HEK293T (cell line): Measurements from ENCODE around the gene RTF2.
A peak's percentile ranks its signal among the peaks of the same experiment; 100 is the strongest.
"Not testable (repeated sequence)": the region's sequence is repeated elsewhere in the genome, so short reads cannot be mapped to it uniquely, and the experiment has no call there.

Source experiments
- CTCF ChIA-PET: fragments of 350-600 bp; formaldehyde crosslinking; extraction: SDS; loops from one replicate; lab custom pipeline; 2021; ENCODE audit warnings: antibody characterized with exemption, inconsistent platforms; lab: Yijun Ruan, JAX
- POLR2A ChIA-PET: fragments of 350-600 bp; formaldehyde crosslinking; extraction: SDS; loops from one replicate; lab custom pipeline; 2020; ENCODE audit warnings: antibody characterized with exemption, inconsistent platforms; lab: Yijun Ruan, JAX
- DNase-seq: peaks from one replicate; pipeline ENCODE4 v3.0.0; 2012; ENCODE audit warnings: mixed read lengths; ENCODE audit errors: extremely low spot score
- ARNT ChIP-seq: fragments of 450-650 bp; IDR thresholded peaks from 2 replicates; pipeline ENCODE4 v1.6.1; 2017; ENCODE audit warnings: mild to moderate bottlenecking
- BHLHE40 ChIP-seq: fragments of 450-650 bp; IDR thresholded peaks from 2 replicates; pipeline ENCODE4 v1.6.1; 2016; ENCODE audit warnings: mild to moderate bottlenecking, moderate library complexity, borderline replicate concordance
- CTBP1 ChIP-seq: fragments of 450-650 bp; IDR thresholded peaks from 2 replicates; pipeline ENCODE4 v1.6.1; 2016; ENCODE audit warnings: borderline replicate concordance
- ELF4 ChIP-seq: fragments of 450-650 bp; IDR thresholded peaks from 2 replicates; pipeline ENCODE4 v1.6.1; 2017; ENCODE audit warnings: antibody characterized with exemption
- FOXA1 ChIP-seq: fragments of 450-650 bp; IDR thresholded peaks from 2 replicates; pipeline ENCODE4 v1.6.1; 2016; ENCODE audit warnings: mild to moderate bottlenecking
- FOXK2 ChIP-seq: fragments of 450-650 bp; IDR thresholded peaks from 2 replicates; pipeline ENCODE4 v1.6.1; 2016; ENCODE audit warnings: mild to moderate bottlenecking
- FOXM1 ChIP-seq: fragments of 450-650 bp; IDR thresholded peaks from 2 replicates; pipeline ENCODE4 v1.6.1; 2017; ENCODE audit warnings: mild to moderate bottlenecking, borderline replicate concordance
- HDGF ChIP-seq: fragments of 450-650 bp; IDR thresholded peaks from 2 replicates; pipeline ENCODE4 v1.6.1; 2017; ENCODE audit warnings: antibody characterized with exemption, borderline replicate concordance
- L3MBTL2 ChIP-seq: fragments of 450-650 bp; conservative IDR thresholded peaks from 2 replicates; pipeline ENCODE4 v1.6.1; 2016; ENCODE audit warnings: mild to moderate bottlenecking
- LEF1 ChIP-seq: fragments of 450-650 bp; IDR thresholded peaks from 2 replicates; pipeline ENCODE4 v1.6.1; 2017; ENCODE audit warnings: mild to moderate bottlenecking, borderline replicate concordance
- NFRKB ChIP-seq: fragments of 450-650 bp; IDR thresholded peaks from 2 replicates; pipeline ENCODE4 v1.6.1; 2016; ENCODE audit warnings: mild to moderate bottlenecking, moderate library complexity
- SP1 ChIP-seq: fragments of 450-650 bp; IDR thresholded peaks from 2 replicates; pipeline ENCODE4 v1.6.1; 2017
- SUZ12 ChIP-seq: fragments of 450-650 bp; IDR thresholded peaks from 2 replicates; pipeline ENCODE4 v1.6.1; 2016; ENCODE audit warnings: mild to moderate bottlenecking
- TARDBP ChIP-seq: fragments of 450-650 bp; IDR thresholded peaks from 2 replicates; pipeline ENCODE4 v1.6.1; 2016
- ZNF384 ChIP-seq: fragments of 450-650 bp; IDR thresholded peaks from 2 replicates; pipeline ENCODE4 v1.6.1; 2016
- TF ChIP-seq, protein P1 (sequence below): fragments of 450-650 bp; IDR thresholded peaks from 2 replicates; pipeline ENCODE4 v1.6.1; 2016

The RTF2 gene

DNA sequence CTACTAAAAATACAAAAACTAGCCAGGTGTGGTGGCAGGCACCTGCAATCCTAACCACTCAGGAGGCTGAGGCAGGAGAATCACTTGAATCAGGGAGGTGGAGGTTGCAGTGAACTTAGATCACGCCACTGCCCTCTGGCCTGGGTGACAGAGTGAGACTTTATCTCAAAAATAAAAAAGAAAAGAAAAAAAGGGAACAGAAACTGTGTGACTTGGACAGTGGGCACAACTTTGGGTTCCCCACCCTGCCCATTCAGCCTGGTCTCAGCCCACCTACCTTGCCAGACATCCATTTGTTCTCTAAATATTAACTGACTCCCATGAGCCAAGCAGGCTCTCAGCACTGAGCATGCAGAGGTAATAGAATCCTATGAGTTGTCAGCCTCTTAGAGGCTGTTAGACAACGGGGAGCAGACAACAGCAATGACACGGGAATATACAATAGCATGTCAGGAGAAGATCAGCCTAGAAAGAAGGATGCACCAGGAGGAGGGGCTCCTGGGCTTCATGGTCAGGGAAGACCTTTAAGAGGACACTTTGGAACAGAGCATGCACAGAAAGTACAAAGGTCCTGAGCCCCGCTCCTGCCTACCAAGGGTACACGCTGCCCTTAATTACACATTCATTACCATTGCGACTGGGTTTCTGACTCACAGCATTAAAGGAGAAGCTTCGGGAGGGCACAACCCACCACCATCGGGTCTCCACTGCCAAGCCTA lies 84.6 kb downstream of the RTF2 start:
- ChIA-PET CTCF (no interaction called here), POLR2A (no interaction called here)
- TF ChIP-seq CTBP1 (no peak), FOXM1 (no peak), FOXA1 (no peak), SUZ12 (no peak), ZNF384 (no peak), BHLHE40 (no peak), NFRKB (no peak), L3MBTL2 (no peak), TARDBP (no peak), FOXK2 (no peak), SP1 (no peak), HDGF (no peak), LEF1 (no peak), ELF4 (no peak), ARNT (no peak)
- TF ChIP-seq, protein P1, sequence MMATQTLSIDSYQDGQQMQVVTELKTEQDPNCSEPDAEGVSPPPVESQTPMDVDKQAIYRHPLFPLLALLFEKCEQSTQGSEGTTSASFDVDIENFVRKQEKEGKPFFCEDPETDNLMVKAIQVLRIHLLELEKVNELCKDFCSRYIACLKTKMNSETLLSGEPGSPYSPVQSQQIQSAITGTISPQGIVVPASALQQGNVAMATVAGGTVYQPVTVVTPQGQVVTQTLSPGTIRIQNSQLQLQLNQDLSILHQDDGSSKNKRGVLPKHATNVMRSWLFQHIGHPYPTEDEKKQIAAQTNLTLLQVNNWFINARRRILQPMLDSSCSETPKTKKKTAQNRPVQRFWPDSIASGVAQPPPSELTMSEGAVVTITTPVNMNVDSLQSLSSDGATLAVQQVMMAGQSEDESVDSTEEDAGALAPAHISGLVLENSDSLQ = no peak
- DNase-seq = no peak

DNA sequence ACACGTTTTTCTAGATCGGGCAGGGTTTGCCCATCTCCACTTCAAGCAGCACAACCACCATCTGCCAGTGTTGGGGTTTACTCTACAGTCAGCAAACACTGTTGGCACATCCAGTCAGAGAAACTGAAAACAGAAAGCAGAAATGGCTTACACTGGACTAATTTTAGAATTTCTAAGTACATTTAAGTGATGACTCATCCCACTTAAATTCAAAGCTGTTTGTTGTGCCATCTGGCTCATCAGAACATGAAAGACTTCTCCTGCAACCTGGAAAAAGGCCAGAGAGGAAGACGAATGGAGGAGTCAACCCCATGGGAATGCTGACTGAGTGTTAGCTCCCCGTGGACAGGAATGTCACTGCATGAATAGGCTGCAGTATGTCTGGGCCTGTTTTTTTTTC lies 86.4 kb downstream of the RTF2 start:
- TF ChIP-seq BHLHE40 (no peak), HDGF (no peak), FOXA1 (no peak), FOXK2 (no peak), SUZ12 (no peak), NFRKB (no peak), FOXM1 (no peak), ELF4 (no peak), ZNF384 (no peak), SP1 (no peak)
- TF ChIP-seq, protein P1 = no peak
- ChIA-PET POLR2A (no interaction called here), CTCF (interaction anchor here (0.7 kb wide), 1 partner anchor 160 kb away, joined by 4 read pairs; no protein-coding TSS in a partner anchor)
- peak; percentile 30 for DNase-seq

GRCh38 chr20:56558968-56559367 lies 90.5 kb downstream of the RTF2 start:
- no peak for TF ChIP-seq FOXA1
- TF ChIP-seq L3MBTL2 = no peak
- no peak for TF ChIP-seq TARDBP
- no peak for TF ChIP-seq ARNT
- TF ChIP-seq SP1 = no peak
- TF ChIP-seq SUZ12 = no peak
- TF ChIP-seq HDGF = no peak
- no peak for TF ChIP-seq NFRKB
- TF ChIP-seq FOXK2 = no peak
- no peak for TF ChIP-seq BHLHE40
- TF ChIP-seq ZNF384 = no peak
- no peak for TF ChIP-seq ELF4
- TF ChIP-seq, protein P1 = no peak
- no peak for TF ChIP-seq FOXM1
- TF ChIP-seq CTBP1 = no peak
- no peak for TF ChIP-seq LEF1
- DNase-seq = no peak
- ChIA-PET POLR2A (no interaction called here), CTCF (no interaction called here)

- CTCF ChIA-PET, POLR2A ChIA-PET, DNase-seq: not testable (repeated sequence)
Observed at GRCh38 chr20:56564526-56564925, 96.1 kb downstream of the RTF2 start.

- CTCF ChIA-PET = no interaction called here
- no peak for DNase-seq
- no peak for TF ChIP-seq SUZ12
- TF ChIP-seq TARDBP = no peak
- no peak for TF ChIP-seq BHLHE40
- no peak for TF ChIP-seq ARNT
- no peak for TF ChIP-seq FOXM1
- TF ChIP-seq ZNF384 = no peak
- TF ChIP-seq, protein P1 = no peak
- TF ChIP-seq HDGF = no peak
- TF ChIP-seq ELF4 = no peak
- TF ChIP-seq L3MBTL2 = no peak
- TF ChIP-seq NFRKB = no peak
- TF ChIP-seq SP1 = no peak
- no peak for TF ChIP-seq LEF1
- TF ChIP-seq CTBP1 = no peak
- no peak for TF ChIP-seq FOXK2
- POLR2A ChIA-PET = no interaction called here
Observed at GRCh38 chr20:56565511-56565910, 97.1 kb downstream of the RTF2 start.
